Dedifferentiated amniotic fluid mesenchymal stem cell (primary cell): ENCODE results near the gene PAN2.
A peak's percentile ranks its signal among the peaks of the same experiment; 100 is the strongest.

Experiments used
- DNase-seq: peaks from one replicate; pipeline ENCODE4 v3.0.0-alpha.2; 2016; ENCODE audit errors: extremely low spot score

The PAN2 gene

GRCh38 chr12:56267443-56268071 lies 66.2 kb downstream of the PAN2 start:
- no peak for DNase-seq

DNA sequence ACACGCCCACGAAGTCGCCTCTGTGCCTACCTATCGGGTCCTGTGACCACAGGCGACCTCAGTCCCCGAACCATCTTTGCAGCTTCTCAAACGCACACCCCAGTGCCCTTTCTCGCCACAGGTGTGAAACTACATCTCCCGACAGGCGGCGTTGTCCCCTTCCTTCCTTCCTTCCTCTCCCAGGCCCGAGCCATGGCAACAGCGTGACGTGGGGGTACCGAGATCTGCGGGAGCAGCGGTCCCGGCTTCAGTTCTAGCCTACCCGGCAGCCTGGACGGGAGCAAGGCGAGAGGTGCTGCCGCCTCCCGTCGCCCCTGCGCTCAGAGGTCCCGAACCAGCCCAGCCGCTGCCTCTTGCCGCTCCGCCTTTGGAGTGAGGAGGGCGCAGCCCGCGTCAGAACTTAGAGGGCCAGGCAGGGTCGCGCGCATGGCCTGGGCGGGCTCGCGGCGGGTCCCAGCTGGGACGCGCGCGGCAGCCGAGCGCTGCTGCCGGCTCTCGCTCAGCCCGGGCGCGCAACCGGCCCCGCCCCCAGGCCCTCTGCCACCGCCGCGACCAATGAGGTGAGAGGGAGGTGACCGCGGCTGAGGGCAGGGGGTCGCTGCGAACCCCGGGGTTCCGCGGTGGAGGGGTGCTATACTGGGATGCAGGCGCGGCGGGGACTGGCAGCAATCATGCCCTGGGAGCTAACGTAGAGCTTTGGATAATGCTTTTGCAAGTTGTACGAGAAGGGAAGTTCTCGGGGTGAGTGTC lies 66.9 kb downstream of the PAN2 start, which contains the start of gene COQ10A:
TSS of gene COQ10A (plus strand) at position 250 of the 750 bp plus-strand sequence. CDS start at position 427, 177 bp downstream.
- DNase-seq: peak; percentile 83
